Vagina (tissue), 2 donors: Measurements from ENCODE around the gene OGN.

Experiments
- POLR2A ChIP-seq, 2 donors: fragments of 450-650 bp; IDR thresholded peaks; one replicate each; pipeline ENCODE4 v1.6.1; 2017; ENCODE audit warnings: antibody characterized with exemption in 2 of 2, mild to moderate bottlenecking in 2 of 2, moderate library complexity in 2 of 2
- POLR2AphosphoS5 ChIP-seq, 2 donors: sonication (generic); formaldehyde crosslinking; IDR thresholded peaks; one replicate each; pipeline ENCODE4 v1.9.0; 2017; ENCODE audit warnings: antibody characterized with exemption in 2 of 2, mild to moderate bottlenecking in 2 of 2, low read depth in 1 of 2; ENCODE audit not compliant: insufficient read depth in 1 of 2
- TF ChIP-seq, protein P1 (sequence below), 3 experiments: fragments of 450-650 bp in 2 of 3; fragments of 200-600 bp in 1 of 3; sonication (generic) in 1 of 3; IDR thresholded peaks; one replicate each; pipeline ENCODE4 v1.5.1; 2017 to 2019; ENCODE audit warnings: antibody characterized with exemption in 3 of 3, mild to moderate bottlenecking in 2 of 3, moderate library complexity in 2 of 3

GRCh38 chr9:92393686-92394085 lies 10.7 kb downstream of the OGN start:
- TF ChIP-seq, protein P1, sequence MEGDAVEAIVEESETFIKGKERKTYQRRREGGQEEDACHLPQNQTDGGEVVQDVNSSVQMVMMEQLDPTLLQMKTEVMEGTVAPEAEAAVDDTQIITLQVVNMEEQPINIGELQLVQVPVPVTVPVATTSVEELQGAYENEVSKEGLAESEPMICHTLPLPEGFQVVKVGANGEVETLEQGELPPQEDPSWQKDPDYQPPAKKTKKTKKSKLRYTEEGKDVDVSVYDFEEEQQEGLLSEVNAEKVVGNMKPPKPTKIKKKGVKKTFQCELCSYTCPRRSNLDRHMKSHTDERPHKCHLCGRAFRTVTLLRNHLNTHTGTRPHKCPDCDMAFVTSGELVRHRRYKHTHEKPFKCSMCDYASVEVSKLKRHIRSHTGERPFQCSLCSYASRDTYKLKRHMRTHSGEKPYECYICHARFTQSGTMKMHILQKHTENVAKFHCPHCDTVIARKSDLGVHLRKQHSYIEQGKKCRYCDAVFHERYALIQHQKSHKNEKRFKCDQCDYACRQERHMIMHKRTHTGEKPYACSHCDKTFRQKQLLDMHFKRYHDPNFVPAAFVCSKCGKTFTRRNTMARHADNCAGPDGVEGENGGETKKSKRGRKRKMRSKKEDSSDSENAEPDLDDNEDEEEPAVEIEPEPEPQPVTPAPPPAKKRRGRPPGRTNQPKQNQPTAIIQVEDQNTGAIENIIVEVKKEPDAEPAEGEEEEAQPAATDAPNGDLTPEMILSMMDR (IDR thresholded peaks at IDR 0.05) = no peak
- TF ChIP-seq POLR2A (IDR thresholded peaks at IDR 0.05) (no peak), POLR2AphosphoS5 (IDR thresholded peaks at IDR 0.05; ENCODE audit: insufficient read depth in 1 of 2, low read depth in 1 of 2) (no peak)
